A549 (cell line): ENCODE results near the gene DACH1.

ENCODE experiments used
- JUNB ChIP-seq: fragments of >200 bp; sonication (Bioruptor Twin); formaldehyde crosslinking; IDR thresholded peaks from 2 replicates; pipeline ENCODE4 v1.6.1; 2016
- NR3C1 ChIP-seq: fragments of >200 bp; sonication (Bioruptor Twin); formaldehyde crosslinking; IDR thresholded peaks from 3 replicates; pipeline ENCODE4 v1.6.1; 2017
- PHF8 ChIP-seq: fragments of 200-600 bp; sonication (generic); IDR thresholded peaks from 2 replicates; pipeline ENCODE4 v1.6.1; 2016; ENCODE audit warnings: low read depth, mild to moderate bottlenecking, antibody characterized with exemption, moderate library complexity, borderline replicate concordance
- REST ChIP-seq: fragments of 200-600 bp; sonication (generic); IDR thresholded peaks from 2 replicates; pipeline ENCODE4 v1.6.1; 2016; ENCODE audit warnings: antibody characterized with exemption, mild to moderate bottlenecking, moderate library complexity
- TF ChIP-seq, protein P1 (sequence below): fragments of >200 bp; sonication (Bioruptor Twin); formaldehyde crosslinking; IDR thresholded peaks from 3 replicates; pipeline ENCODE4 v1.5.1; 2016

DNA sequence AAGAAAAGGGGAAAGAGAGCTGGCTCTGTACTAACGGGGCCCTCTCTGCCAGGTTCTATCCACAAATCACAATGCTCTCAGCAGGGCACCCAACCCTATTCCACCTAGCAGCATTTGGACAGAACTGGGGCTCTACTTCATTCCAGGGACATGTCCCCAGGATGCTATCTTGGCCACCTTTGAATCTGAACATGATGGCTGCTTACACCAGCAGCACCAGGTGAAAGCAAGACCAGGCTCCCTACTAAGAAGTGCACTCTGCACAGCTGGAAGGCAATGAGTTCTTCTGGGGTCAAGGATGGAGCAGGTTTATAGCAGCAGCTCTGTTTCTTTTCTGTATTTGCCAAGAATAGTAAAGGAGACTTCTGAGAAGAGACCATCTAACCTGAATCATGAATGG is 222.4 kb downstream of the DACH1 start:
- TF ChIP-seq REST, result no peak
- TF ChIP-seq, protein P1, sequence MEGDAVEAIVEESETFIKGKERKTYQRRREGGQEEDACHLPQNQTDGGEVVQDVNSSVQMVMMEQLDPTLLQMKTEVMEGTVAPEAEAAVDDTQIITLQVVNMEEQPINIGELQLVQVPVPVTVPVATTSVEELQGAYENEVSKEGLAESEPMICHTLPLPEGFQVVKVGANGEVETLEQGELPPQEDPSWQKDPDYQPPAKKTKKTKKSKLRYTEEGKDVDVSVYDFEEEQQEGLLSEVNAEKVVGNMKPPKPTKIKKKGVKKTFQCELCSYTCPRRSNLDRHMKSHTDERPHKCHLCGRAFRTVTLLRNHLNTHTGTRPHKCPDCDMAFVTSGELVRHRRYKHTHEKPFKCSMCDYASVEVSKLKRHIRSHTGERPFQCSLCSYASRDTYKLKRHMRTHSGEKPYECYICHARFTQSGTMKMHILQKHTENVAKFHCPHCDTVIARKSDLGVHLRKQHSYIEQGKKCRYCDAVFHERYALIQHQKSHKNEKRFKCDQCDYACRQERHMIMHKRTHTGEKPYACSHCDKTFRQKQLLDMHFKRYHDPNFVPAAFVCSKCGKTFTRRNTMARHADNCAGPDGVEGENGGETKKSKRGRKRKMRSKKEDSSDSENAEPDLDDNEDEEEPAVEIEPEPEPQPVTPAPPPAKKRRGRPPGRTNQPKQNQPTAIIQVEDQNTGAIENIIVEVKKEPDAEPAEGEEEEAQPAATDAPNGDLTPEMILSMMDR, result no peak
- no peak for TF ChIP-seq NR3C1
- no peak for TF ChIP-seq PHF8
- no peak for TF ChIP-seq JUNB
